RWPE2 (cell line): ENCODE measurements around the gene TIAL1.
"Not testable (repeated sequence)": the region's sequence is repeated elsewhere in the genome, so short reads cannot be mapped to it uniquely, and the experiment has no call there.

Source experiments
- ATAC-seq: fragments of 200-7000 bp; cut with Tn5 transposase; 3 replicates; pipeline ENCODE4 v1.9.1; 2021; ENCODE audit warnings: low read depth
- DNase-seq: peaks from one replicate; pipeline ENCODE4 v3.0.0-alpha.2; 2020; ENCODE audit warnings: low spot score
- H3K27ac ChIP-seq: fragments of 450-650 bp; 2 replicates; pipeline ENCODE4 v1.5.1; 2017; ENCODE audit warnings: mild to moderate bottlenecking; ENCODE audit not compliant: poor library complexity, severe bottlenecking
- H3K27me3 ChIP-seq: fragments of 250-450 bp; sonication (Bioruptor Pico); 2 replicates; pipeline ENCODE4 v1.5.1; 2021; ENCODE audit warnings: mild to moderate bottlenecking, moderate library complexity; ENCODE audit not compliant: insufficient read depth, poor library complexity, severe bottlenecking
- H3K36me3 ChIP-seq: fragments of 250-450 bp; sonication (Bioruptor Pico); 2 replicates; pipeline ENCODE4 v1.5.1; 2020; ENCODE audit warnings: low read depth, mild to moderate bottlenecking, moderate library complexity
- H3K4me1 ChIP-seq: fragments of 250-450 bp; sonication (Bioruptor Pico); 2 replicates; pipeline ENCODE4 v1.5.1; 2021; ENCODE audit warnings: mild to moderate bottlenecking, moderate library complexity; ENCODE audit not compliant: insufficient read depth, poor library complexity, severe bottlenecking
- H3K4me3 ChIP-seq: fragments of 250-450 bp; sonication (Bioruptor Pico); 2 replicates; pipeline ENCODE4 v1.5.1; 2021; ENCODE audit warnings: mild to moderate bottlenecking, moderate library complexity; ENCODE audit not compliant: severe bottlenecking
- H3K9me3 ChIP-seq: fragments of 250-450 bp; sonication (Bioruptor Pico); 2 replicates; pipeline ENCODE4 v1.5.1; 2021; ENCODE audit warnings: mild to moderate bottlenecking, moderate library complexity; ENCODE audit not compliant: severe bottlenecking
- CTCF ChIP-seq: fragments of 450-650 bp; IDR thresholded peaks from one replicate; pipeline ENCODE4 v1.5.1; 2017; ENCODE audit warnings: mild to moderate bottlenecking, moderate library complexity; ENCODE audit not compliant: poor library complexity, severe bottlenecking

TIAL1 gene

GRCh38 chr10:119621078-119621384 is 24.3 kb upstream of the TIAL1 start:
- H3K27ac ChIP-seq = peak overlapping the region; percentile 25
- no peak for TF ChIP-seq CTCF
- ATAC-seq = no peak
- H3K4me3 ChIP-seq = no peak overlapping the region
- DNase-seq = no peak
- peaks cover 13% of the 10 kb centered on the region for H3K4me1 ChIP-seq
- H3K9me3 ChIP-seq = no peaks in the 10 kb centered on the region
- no peaks in the 10 kb centered on the region for H3K36me3 ChIP-seq
- H3K27me3 ChIP-seq = no peaks in the 10 kb centered on the region

GRCh38 chr10:119620241-119621077 is 23.7 kb upstream of the TIAL1 start:
- peak overlapping the region; percentile 25 for H3K27ac ChIP-seq
- H3K27me3 ChIP-seq = no peaks in the 10 kb centered on the region
- no peaks in the 10 kb centered on the region for H3K36me3 ChIP-seq
- H3K4me3 ChIP-seq = no peak overlapping the region
- ATAC-seq = peak; percentile 71
- peaks cover 13% of the 10 kb centered on the region for H3K4me1 ChIP-seq
- DNase-seq = no peak
- no peaks in the 10 kb centered on the region for H3K9me3 ChIP-seq
- TF ChIP-seq CTCF = no peak

GRCh38 chr10:119619811-119620210 is 23.0 kb upstream of the TIAL1 start:
- not testable (repeated sequence) for H3K9me3 ChIP-seq, H3K27ac ChIP-seq, H3K36me3 ChIP-seq, ATAC-seq, DNase-seq, H3K4me3 ChIP-seq, H3K27me3 ChIP-seq
- H3K4me1 ChIP-seq = peaks cover 13% of the 10 kb centered on the region

- Histone ChIP-seq H3K4me3 (no peak overlapping the region), H3K4me1 (peaks cover 13% of the 10 kb centered on the region), H3K27me3 (no peaks in the 10 kb centered on the region), H3K27ac (no peak overlapping the region), H3K36me3 (no peaks in the 10 kb centered on the region), H3K9me3 (no peaks in the 10 kb centered on the region)
- ATAC-seq (no peak), DNase-seq (no peak)
- TF ChIP-seq CTCF = no peak
These were observed 22.5 kb upstream of the TIAL1 start for GRCh38 chr10:119619215-119619614.

- H3K27ac ChIP-seq = no peak overlapping the region
- no peak overlapping the region for H3K4me3 ChIP-seq
- H3K4me1 ChIP-seq = peaks cover 13% of the 10 kb centered on the region
- DNase-seq (no peak), ATAC-seq (no peak)
- no peaks in the 10 kb centered on the region for H3K27me3 ChIP-seq
- H3K36me3 ChIP-seq = no peaks in the 10 kb centered on the region
- no peaks in the 10 kb centered on the region for H3K9me3 ChIP-seq
- TF ChIP-seq CTCF = no peak
These were observed 20.3 kb upstream of the TIAL1 start for GRCh38 chr10:119616882-119617570.
